Measurements from ENCODE around the gene PIP4K2A.

GRCh38 chr10:22518167-22518724, 196.1 kb downstream of the PIP4K2A start:
- TF ChIP-seq ZNF274 (IDR thresholded peaks at IDR 0.05; ENCODE audit: low read depth, low read length) (no peak), YY1 (IDR thresholded peaks at IDR 0.05; ENCODE audit: insufficient read depth, insufficient read length) (no peak), SUZ12 (IDR thresholded peaks at IDR 0.05; ENCODE audit: extremely low read depth, insufficient read depth, insufficient read length) (no peak)
